A549 (cell line): Measurements from ENCODE around the gene ABI3. TPM values are rescaled to one million over a fixed set of nuclear protein-coding genes. Genes with fewer than 3 reads are reported as not detected.
"Not testable (repeated sequence)": the region's sequence is repeated elsewhere in the genome, so short reads cannot be mapped to it uniquely, and the experiment has no call there.

Experiments
- ATAC-seq, 2 experiments: fragments of 200-7000 bp in 1 of 2; fragments of >200 bp in 1 of 2; cut with Nextera tagmentation in 1 of 2; cut with Tn5 transposase in 1 of 2; 3 replicates each; pipeline versions ENCODE4 v1.8.0 to v1.9.1; 2018 to 2020; ENCODE audit warnings: mild to moderate bottlenecking in 1 of 2, moderate library complexity in 1 of 2
- CTCF ChIA-PET: fragments of 300-600 bp; sonication (Branson Sonifier 250); formaldehyde crosslinking; extraction: SDS; loops from one replicate; lab custom pipeline; 2021; ENCODE audit warnings: antibody characterized with exemption, inconsistent platforms; lab: Yijun Ruan, JAX
- POLR2A ChIA-PET: fragments of 350-600 bp; formaldehyde crosslinking; extraction: SDS; loops from one replicate; lab custom pipeline; 2021; ENCODE audit warnings: antibody characterized with exemption, inconsistent platforms; lab: Yijun Ruan, JAX
- DNase-seq, 2 experiments: peaks; one replicate each; pipeline versions ENCODE4 v3.0.0 to v3.0.0-alpha.2; 2011 to 2016; ENCODE audit warnings: low read depth in 1 of 2, low spot score in 1 of 2
- FAIRE-seq: peaks from 2 replicates; lab custom pipeline; 2011; peaks lifted over from hg19 to GRCh38; lab: Jason Lieb, UNC
- H3K27ac ChIP-seq, 2 experiments: fragments of >200 bp; sonication (Bioruptor Twin); formaldehyde crosslinking; 3 replicates each; pipeline ENCODE4 v1.5.1; 2016 to 2017
- H3K4me1 ChIP-seq: fragments of >200 bp; sonication (Bioruptor Twin); formaldehyde crosslinking; 3 replicates; pipeline ENCODE4 v1.6.1; 2016
- H3K4me2 ChIP-seq: fragments of >200 bp; sonication (Bioruptor Twin); formaldehyde crosslinking; 3 replicates; pipeline ENCODE4 v1.6.1; 2016
- H3K4me3 ChIP-seq: fragments of >200 bp; sonication (Bioruptor Twin); formaldehyde crosslinking; 3 replicates; pipeline ENCODE4 v1.5.1; 2016
- H3K9me3 ChIP-seq: fragments of >200 bp; sonication (Bioruptor Twin); formaldehyde crosslinking; 3 replicates; pipeline ENCODE4 v1.6.1; 2016
- CBX2 ChIP-seq: fragments of 200-600 bp; sonication (generic); IDR thresholded peaks from 2 replicates; pipeline ENCODE4 v1.6.1; 2016; ENCODE audit warnings: low read depth, mild to moderate bottlenecking, borderline replicate concordance
- CEBPB ChIP-seq, 2 experiments: fragments of >200 bp in 1 of 2; sonication (Bioruptor Twin) in 1 of 2; formaldehyde crosslinking in 1 of 2; IDR thresholded peaks; 2 replicates each; pipeline ENCODE4 v1.6.1; 2012 to 2016
- EHMT2 ChIP-seq: fragments of 200-600 bp; sonication (generic); IDR thresholded peaks from 2 replicates; pipeline ENCODE4 v1.6.1; 2016; ENCODE audit warnings: antibody characterized with exemption, low read depth, mild to moderate bottlenecking, moderate library complexity
- FOSL2 ChIP-seq, 2 experiments: fragments of 450-650 bp in 1 of 2; fragments of >200 bp in 1 of 2; sonication (Bioruptor Twin) in 1 of 2; formaldehyde crosslinking; IDR thresholded peaks; 2 replicates each; pipeline versions ENCODE4 v1.5.0 to v1.6.1; 2016 to 2020; ENCODE audit warnings: mild to moderate bottlenecking in 1 of 2, moderate library complexity in 1 of 2
- HOXA7 ChIP-seq: fragments of 250-450 bp; sonication (Bioruptor Pico); IDR thresholded peaks from 2 replicates; pipeline ENCODE4 v1.5.0; 2020; ENCODE audit warnings: mild to moderate bottlenecking, moderate library complexity
- HOXB5 ChIP-seq: fragments of 250-450 bp; sonication (Bioruptor Pico); IDR thresholded peaks from 2 replicates; pipeline ENCODE4 v1.5.0; 2020; ENCODE audit warnings: mild to moderate bottlenecking, moderate library complexity
- MAFK ChIP-seq: fragments of 450-650 bp; IDR thresholded peaks from 2 replicates; pipeline ENCODE4 v1.6.1; 2014; ENCODE audit not compliant: partially characterized antibody
- MAZ ChIP-seq: fragments of 150-350 bp; IDR thresholded peaks from 2 replicates; pipeline ENCODE4 v1.6.1; 2014; ENCODE audit warnings: antibody characterized with exemption, low read depth, low read length, borderline replicate concordance
- PHF8 ChIP-seq: fragments of 200-600 bp; sonication (generic); IDR thresholded peaks from 2 replicates; pipeline ENCODE4 v1.6.1; 2016; ENCODE audit warnings: low read depth, mild to moderate bottlenecking, antibody characterized with exemption, moderate library complexity, borderline replicate concordance
- POLR2A ChIP-seq: IDR thresholded peaks from 2 replicates; pipeline ENCODE4 v1.6.1; 2012; ENCODE audit warnings: mild to moderate bottlenecking, low read length
- RCOR1 ChIP-seq: fragments of 150-350 bp; IDR thresholded peaks from 2 replicates; pipeline ENCODE4 v1.6.1; 2014; ENCODE audit warnings: antibody characterized with exemption, low read length, low read depth
- RFX5 ChIP-seq: fragments of 450-650 bp; IDR thresholded peaks from 2 replicates; pipeline ENCODE4 v1.7.1; 2014; ENCODE audit warnings: antibody characterized with exemption, mild to moderate bottlenecking, moderate library complexity
- TFCP2L1 ChIP-seq: fragments of 250-450 bp; sonication (Bioruptor Pico); IDR thresholded peaks from 2 replicates; pipeline ENCODE4 v1.5.0; 2021; ENCODE audit warnings: mild to moderate bottlenecking
- ZC3H11A ChIP-seq: fragments of 450-650 bp; IDR thresholded peaks from 2 replicates; pipeline ENCODE4 v1.6.1; 2014; ENCODE audit warnings: antibody characterized with exemption, mild to moderate bottlenecking
- ZFP36 ChIP-seq: fragments of 450-650 bp; IDR thresholded peaks from 2 replicates; pipeline ENCODE4 v1.6.1; 2014; ENCODE audit warnings: borderline replicate concordance; ENCODE audit not compliant: partially characterized antibody
- ZSCAN20 ChIP-seq: fragments of 250-450 bp; sonication (Bioruptor Pico); IDR thresholded peaks from 2 replicates; pipeline ENCODE4 v1.8.0; 2022; ENCODE audit warnings: mild to moderate bottlenecking, moderate library complexity
- WGBS: methylation state at CpG from one replicate; pipeline ENCODE4 v1.1.6; 2017; ENCODE audit errors: missing lambda C conversion rate; 5-methylcytosine and 5-hydroxymethylcytosine counted together
- polyA plus RNA-seq, 4 experiments: library from polyadenylated mRNA; depleted of rRNA in 3 of 4; stranded (reverse); fragments of >200 nt; fragmentation: RNase III in 1 of 4; extraction: RNeasy Plus Mini Kit Qiagen cat#74134 plus additional on column Dnase treatment in 1 of 4; gene quantifications; 2 replicates in 3 of 4; 3 replicates in 1 of 4; pipeline ENCODE4 v1.2.3, GENCODE V29; 2011 to 2017
- TF ChIP-seq, protein P1 (sequence below): fragments of 250-450 bp; sonication (Bioruptor Pico); IDR thresholded peaks from 2 replicates; pipeline ENCODE4 v1.5.0; 2021; ENCODE audit warnings: mild to moderate bottlenecking, moderate library complexity, borderline replicate concordance
- TF ChIP-seq, protein P2 (sequence below): fragments of >200 bp; sonication (Bioruptor Twin); formaldehyde crosslinking; IDR thresholded peaks from 2 replicates; pipeline ENCODE4 v1.6.1; 2016
- TF ChIP-seq, protein P3 (sequence below): IDR thresholded peaks from 2 replicates; pipeline ENCODE4 v1.6.1; 2012
- TF ChIP-seq, protein P4 (sequence below): IDR thresholded peaks from 2 replicates; pipeline ENCODE4 v1.6.1; 2012; ENCODE audit warnings: low read depth, borderline replicate concordance
- TF ChIP-seq, protein P5 (sequence below): fragments of 250-450 bp; sonication (Bioruptor Pico); IDR thresholded peaks from 2 replicates; pipeline ENCODE4 v1.5.0; 2020; ENCODE audit warnings: low read depth, mild to moderate bottlenecking, moderate library complexity

ABI3 gene
- polyA plus RNA-seq, 2 of the 4 experiments (the other 2 are of a cell fraction) = not detected

DNA sequence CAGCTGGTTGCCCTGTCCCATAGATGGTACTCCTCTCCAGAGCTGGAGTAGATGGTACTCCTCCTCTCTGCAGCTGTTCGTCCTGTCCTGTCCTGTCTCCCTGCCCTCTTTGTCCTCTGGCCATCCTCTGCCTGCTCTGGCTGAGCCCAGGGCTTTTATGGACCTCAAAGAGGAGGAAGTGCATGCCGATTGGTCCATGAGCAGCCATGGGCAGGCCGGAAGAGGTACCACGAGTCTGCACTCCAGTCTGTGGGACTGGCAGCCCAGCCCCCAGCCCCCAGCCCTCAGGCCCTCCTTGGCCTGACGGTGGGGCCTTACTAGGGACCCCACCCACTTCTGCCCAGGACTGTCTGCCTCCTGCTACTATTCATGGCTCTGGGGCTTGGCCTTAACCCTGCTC lies 27.2 kb upstream of the ABI3 start:
- FAIRE-seq (no peak), DNase-seq (no peak)
- Histone ChIP-seq H3K27ac (no peak overlapping the region), H3K4me1 (no peaks in the 10 kb centered on the region)
- TF ChIP-seq EHMT2 (no peak), CBX2 (no peak), ZSCAN20 (no peak), MAFK (no peak), FOSL2 (IDR thresholded peaks at IDR 0.05) (no peak), FOSL2 (CRISPR knock-in tag; IDR thresholded peaks at IDR 0.05) (no peak)
- TF ChIP-seq, protein P1, sequence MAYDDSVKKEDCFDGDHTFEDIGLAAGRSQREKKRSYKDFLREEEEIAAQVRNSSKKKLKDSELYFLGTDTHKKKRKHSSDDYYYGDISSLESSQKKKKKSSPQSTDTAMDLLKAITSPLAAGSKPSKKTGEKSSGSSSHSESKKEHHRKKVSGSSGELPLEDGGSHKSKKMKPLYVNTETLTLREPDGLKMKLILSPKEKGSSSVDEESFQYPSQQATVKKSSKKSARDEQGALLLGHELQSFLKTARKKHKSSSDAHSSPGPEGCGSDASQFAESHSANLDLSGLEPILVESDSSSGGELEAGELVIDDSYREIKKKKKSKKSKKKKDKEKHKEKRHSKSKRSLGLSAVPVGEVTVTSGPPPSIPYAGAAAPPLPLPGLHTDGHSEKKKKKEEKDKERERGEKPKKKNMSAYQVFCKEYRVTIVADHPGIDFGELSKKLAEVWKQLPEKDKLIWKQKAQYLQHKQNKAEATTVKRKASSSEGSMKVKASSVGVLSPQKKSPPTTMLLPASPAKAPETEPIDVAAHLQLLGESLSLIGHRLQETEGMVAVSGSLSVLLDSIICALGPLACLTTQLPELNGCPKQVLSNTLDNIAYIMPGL (CRISPR knock-in tag) = no peak
- TF ChIP-seq, all 56 proteins: peak for 0
- Histone ChIP-seq H3K4me2 (no peak overlapping the region), H3K9me3 (peaks cover 13% of the 10 kb centered on the region), H3K4me3 (no peak overlapping the region)
- WGBS = 69% methylated on average over 5 of the region's 5 CpGs
- ChIA-PET POLR2A (interaction anchor here (1.4 kb wide), 1 partner anchor 9 kb away, joined by 3 read pairs; no protein-coding TSS in a partner anchor), CTCF (interaction anchor here (0.5 to 5.7 kb wide), 4 partner anchors 7 to 128 kb away, joined by 3 to 55 read pairs (median 5); no protein-coding TSS in a partner anchor)
- ATAC-seq = no peak

- TF ChIP-seq, protein P2, sequence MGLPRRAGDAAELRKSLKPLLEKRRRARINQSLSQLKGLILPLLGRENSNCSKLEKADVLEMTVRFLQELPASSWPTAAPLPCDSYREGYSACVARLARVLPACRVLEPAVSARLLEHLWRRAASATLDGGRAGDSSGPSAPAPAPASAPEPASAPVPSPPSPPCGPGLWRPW = no peak
- TF ChIP-seq, protein P3, sequence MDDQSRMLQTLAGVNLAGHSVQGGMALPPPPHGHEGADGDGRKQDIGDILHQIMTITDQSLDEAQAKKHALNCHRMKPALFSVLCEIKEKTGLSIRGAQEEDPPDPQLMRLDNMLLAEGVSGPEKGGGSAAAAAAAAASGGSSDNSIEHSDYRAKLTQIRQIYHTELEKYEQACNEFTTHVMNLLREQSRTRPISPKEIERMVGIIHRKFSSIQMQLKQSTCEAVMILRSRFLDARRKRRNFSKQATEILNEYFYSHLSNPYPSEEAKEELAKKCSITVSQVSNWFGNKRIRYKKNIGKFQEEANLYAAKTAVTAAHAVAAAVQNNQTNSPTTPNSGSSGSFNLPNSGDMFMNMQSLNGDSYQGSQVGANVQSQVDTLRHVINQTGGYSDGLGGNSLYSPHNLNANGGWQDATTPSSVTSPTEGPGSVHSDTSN = no peak
- TF ChIP-seq POLR2A (no peak), CEBPB (IDR thresholded peaks at IDR 0.05) (no peak), RFX5 (no peak), EHMT2 (no peak), MAZ (no peak), ZC3H11A (no peak), ZFP36 (no peak), RCOR1 (no peak), TFCP2L1 (CRISPR knock-in tag) (no peak), HOXB5 (CRISPR knock-in tag) (no peak), HOXA7 (CRISPR knock-in tag) (no peak), PHF8 (no peak)
- TF ChIP-seq, protein P4, sequence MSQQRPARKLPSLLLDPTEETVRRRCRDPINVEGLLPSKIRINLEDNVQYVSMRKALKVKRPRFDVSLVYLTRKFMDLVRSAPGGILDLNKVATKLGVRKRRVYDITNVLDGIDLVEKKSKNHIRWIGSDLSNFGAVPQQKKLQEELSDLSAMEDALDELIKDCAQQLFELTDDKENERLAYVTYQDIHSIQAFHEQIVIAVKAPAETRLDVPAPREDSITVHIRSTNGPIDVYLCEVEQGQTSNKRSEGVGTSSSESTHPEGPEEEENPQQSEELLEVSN = no peak
- TF ChIP-seq, protein P5, sequence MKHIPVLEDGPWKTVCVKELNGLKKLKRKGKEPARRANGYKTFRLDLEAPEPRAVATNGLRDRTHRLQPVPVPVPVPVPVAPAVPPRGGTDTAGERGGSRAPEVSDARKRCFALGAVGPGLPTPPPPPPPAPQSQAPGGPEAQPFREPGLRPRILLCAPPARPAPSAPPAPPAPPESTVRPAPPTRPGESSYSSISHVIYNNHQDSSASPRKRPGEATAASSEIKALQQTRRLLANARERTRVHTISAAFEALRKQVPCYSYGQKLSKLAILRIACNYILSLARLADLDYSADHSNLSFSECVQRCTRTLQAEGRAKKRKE (CRISPR knock-in tag) = no peak
- peaks cover 13% of the 10 kb centered on the region for H3K9me3 ChIP-seq
- POLR2A ChIA-PET = interaction anchor here (1.4 kb wide), 1 partner anchor 9 kb away, joined by 3 read pairs; no protein-coding TSS in a partner anchor
- H3K4me1 ChIP-seq = no peaks in the 10 kb centered on the region
- H3K4me3 ChIP-seq = no peak overlapping the region
- WGBS = 54% methylated on average over 7 of the region's 7 CpGs
- H3K4me2 ChIP-seq = no peak overlapping the region
- no peak for DNase-seq
- H3K27ac ChIP-seq = no peak overlapping the region
- CTCF ChIA-PET = interaction anchor here (0.5 to 5.7 kb wide), 4 partner anchors 7 to 127 kb away, joined by 3 to 55 read pairs (median 5); no protein-coding TSS in a partner anchor
- no peak for FAIRE-seq
- no peak for ATAC-seq
These were observed 26.7 kb upstream of the ABI3 start for GRCh38 chr17:49183801-49184200.

- CTCF ChIA-PET = interaction anchor here (5.7 kb wide), 1 partner anchor 6 kb away, joined by 55 read pairs; no protein-coding TSS in a partner anchor
- peaks cover 13% of the 10 kb centered on the region for H3K9me3 ChIP-seq
- POLR2A ChIA-PET = interaction anchor here (0.7 kb wide), 1 partner anchor 23 kb away, joined by 3 read pairs; no protein-coding TSS in a partner anchor
- DNase-seq, H3K27ac ChIP-seq, FAIRE-seq, H3K4me3 ChIP-seq, ATAC-seq, H3K4me1 ChIP-seq, H3K4me2 ChIP-seq: not testable (repeated sequence)
These were observed 26.0 kb upstream of the ABI3 start for GRCh38 chr17:49184522-49184921.
